ENCODE measurements around the gene FRMPD3. TPM values are rescaled to one million over a fixed set of nuclear protein-coding genes. Genes with fewer than 3 reads are reported as not detected.

FRMPD3 gene
- polyA plus RNA-seq, 2 of the 4 experiments (the other 2 are of a cell fraction), result 0.01 to 0.05 TPM

DNA sequence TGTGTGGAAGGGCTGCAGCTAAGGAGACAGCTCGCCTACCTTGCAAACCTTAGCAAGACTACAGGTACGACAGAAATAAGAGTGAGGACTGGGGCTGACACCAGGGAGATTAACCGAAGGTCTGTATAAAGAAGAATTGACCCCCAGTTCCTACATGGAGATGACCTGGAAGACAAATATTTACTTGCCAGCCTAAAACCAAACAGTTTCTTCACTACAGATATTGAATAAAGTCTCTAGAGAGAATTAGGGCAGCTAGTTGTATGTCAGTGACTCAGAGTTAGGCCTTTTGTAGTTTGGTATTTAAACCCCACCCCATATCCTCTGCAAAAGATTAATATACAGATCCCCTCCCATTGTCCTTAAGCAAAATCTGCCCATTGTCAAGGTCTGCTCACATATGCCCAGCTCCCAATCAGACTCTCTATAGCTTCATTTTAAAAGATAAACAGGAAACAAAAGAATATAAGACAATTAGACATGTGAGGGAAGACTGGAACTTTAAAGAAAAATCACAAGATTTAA lies 28.1 kb upstream of the FRMPD3 start:
- CTCF ChIA-PET, result no interaction called here

DNA sequence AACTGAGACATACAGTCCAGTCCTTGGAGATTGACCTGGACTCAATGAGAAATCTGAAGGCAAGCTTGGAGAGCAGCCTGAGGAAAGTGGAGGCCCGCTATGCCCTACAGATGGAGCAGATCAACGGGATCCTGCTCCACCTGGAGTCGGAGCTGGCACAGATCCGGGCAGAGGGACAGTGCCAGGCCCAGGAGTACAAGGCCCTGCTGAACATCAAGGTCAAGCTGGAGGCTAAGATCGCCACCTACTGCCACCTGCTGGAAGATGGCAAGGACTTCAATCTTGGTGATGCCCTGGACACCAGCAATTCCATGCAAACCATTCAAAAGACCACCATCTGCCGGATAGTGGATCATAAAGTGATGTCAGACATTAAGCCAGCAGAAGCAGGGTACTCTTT lies 20.4 kb upstream of the FRMPD3 start:
- H3K4me1 ChIP-seq, result no peaks in the 10 kb centered on the region
- TF ChIP-seq, protein P1, sequence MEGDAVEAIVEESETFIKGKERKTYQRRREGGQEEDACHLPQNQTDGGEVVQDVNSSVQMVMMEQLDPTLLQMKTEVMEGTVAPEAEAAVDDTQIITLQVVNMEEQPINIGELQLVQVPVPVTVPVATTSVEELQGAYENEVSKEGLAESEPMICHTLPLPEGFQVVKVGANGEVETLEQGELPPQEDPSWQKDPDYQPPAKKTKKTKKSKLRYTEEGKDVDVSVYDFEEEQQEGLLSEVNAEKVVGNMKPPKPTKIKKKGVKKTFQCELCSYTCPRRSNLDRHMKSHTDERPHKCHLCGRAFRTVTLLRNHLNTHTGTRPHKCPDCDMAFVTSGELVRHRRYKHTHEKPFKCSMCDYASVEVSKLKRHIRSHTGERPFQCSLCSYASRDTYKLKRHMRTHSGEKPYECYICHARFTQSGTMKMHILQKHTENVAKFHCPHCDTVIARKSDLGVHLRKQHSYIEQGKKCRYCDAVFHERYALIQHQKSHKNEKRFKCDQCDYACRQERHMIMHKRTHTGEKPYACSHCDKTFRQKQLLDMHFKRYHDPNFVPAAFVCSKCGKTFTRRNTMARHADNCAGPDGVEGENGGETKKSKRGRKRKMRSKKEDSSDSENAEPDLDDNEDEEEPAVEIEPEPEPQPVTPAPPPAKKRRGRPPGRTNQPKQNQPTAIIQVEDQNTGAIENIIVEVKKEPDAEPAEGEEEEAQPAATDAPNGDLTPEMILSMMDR (IDR thresholded peaks at IDR 0.05), result peak; percentile 28; the same call in 1 of the 3 replicates
- TF ChIP-seq HOXA7 (CRISPR knock-in tag; IDR thresholded peaks at IDR 0.05), result no peak
- no peak for TF ChIP-seq NR3C1 (IDR thresholded peaks at IDR 0.05)
- TF ChIP-seq, protein P2, sequence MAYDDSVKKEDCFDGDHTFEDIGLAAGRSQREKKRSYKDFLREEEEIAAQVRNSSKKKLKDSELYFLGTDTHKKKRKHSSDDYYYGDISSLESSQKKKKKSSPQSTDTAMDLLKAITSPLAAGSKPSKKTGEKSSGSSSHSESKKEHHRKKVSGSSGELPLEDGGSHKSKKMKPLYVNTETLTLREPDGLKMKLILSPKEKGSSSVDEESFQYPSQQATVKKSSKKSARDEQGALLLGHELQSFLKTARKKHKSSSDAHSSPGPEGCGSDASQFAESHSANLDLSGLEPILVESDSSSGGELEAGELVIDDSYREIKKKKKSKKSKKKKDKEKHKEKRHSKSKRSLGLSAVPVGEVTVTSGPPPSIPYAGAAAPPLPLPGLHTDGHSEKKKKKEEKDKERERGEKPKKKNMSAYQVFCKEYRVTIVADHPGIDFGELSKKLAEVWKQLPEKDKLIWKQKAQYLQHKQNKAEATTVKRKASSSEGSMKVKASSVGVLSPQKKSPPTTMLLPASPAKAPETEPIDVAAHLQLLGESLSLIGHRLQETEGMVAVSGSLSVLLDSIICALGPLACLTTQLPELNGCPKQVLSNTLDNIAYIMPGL (CRISPR knock-in tag; IDR thresholded peaks at IDR 0.05; ENCODE audit: borderline replicate concordance), result no peak
- TF ChIP-seq CBX2 (IDR thresholded peaks at IDR 0.05; ENCODE audit: borderline replicate concordance, low read depth), result no peak
- TF ChIP-seq SMC3 (IDR thresholded peaks at IDR 0.05), result peak; percentile 36
- TF ChIP-seq CEBPB (IDR thresholded peaks at IDR 0.05), result no peak
- TF ChIP-seq RAD21 (conservative IDR thresholded peaks at IDR 0.05 in 1 of 2, IDR thresholded peaks at IDR 0.05 in 1 of 2), result peak; percentile 37 to 52; a peak in 3 of 5 replicates
- TF ChIP-seq, protein P3, sequence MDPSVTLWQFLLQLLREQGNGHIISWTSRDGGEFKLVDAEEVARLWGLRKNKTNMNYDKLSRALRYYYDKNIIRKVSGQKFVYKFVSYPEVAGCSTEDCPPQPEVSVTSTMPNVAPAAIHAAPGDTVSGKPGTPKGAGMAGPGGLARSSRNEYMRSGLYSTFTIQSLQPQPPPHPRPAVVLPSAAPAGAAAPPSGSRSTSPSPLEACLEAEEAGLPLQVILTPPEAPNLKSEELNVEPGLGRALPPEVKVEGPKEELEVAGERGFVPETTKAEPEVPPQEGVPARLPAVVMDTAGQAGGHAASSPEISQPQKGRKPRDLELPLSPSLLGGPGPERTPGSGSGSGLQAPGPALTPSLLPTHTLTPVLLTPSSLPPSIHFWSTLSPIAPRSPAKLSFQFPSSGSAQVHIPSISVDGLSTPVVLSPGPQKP (IDR thresholded peaks at IDR 0.05; ENCODE audit: low read depth, low read length), result no peak
- TF ChIP-seq ZNF302 (CRISPR knock-in tag; IDR thresholded peaks at IDR 0.05), result no peak
- TF ChIP-seq CHD2 (IDR thresholded peaks at IDR 0.05; ENCODE audit: low read length, partially characterized antibody), result no peak
- TF ChIP-seq, protein P4, sequence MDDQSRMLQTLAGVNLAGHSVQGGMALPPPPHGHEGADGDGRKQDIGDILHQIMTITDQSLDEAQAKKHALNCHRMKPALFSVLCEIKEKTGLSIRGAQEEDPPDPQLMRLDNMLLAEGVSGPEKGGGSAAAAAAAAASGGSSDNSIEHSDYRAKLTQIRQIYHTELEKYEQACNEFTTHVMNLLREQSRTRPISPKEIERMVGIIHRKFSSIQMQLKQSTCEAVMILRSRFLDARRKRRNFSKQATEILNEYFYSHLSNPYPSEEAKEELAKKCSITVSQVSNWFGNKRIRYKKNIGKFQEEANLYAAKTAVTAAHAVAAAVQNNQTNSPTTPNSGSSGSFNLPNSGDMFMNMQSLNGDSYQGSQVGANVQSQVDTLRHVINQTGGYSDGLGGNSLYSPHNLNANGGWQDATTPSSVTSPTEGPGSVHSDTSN (IDR thresholded peaks at IDR 0.05), result no peak
- no peak for TF ChIP-seq CHD4 (IDR thresholded peaks at IDR 0.05; ENCODE audit: borderline replicate concordance)
- H3K9me3 ChIP-seq, result no peaks in the 10 kb centered on the region
- ATAC-seq, result no peak
- H3K4me2 ChIP-seq, result no peak overlapping the region
- POLR2A ChIA-PET, result no interaction called here
- no peak overlapping the region for H3K4me3 ChIP-seq
- FAIRE-seq, result peak; percentile 78
- peak in 1 of 2 experiments; percentile 61 for DNase-seq (ENCODE audit: low read depth in 1 of 2, low spot score in 1 of 2)
- H3K27ac ChIP-seq, result no peak overlapping the region
- CTCF ChIA-PET, result interaction anchor here (0.8 to 2.2 kb wide), 4 partner anchors 9 to 555 kb away, joined by 3 to 13 read pairs (median 4); no protein-coding TSS in a partner anchor
- 10% methylated on average over 6 of the region's 6 CpGs for WGBS (ENCODE audit: missing lambda C conversion rate)

More for the DNA sequence above, 28.1 kb upstream of the FRMPD3 start:
- ATAC-seq (no peak), DNase-seq (ENCODE audit: low read depth in 1 of 2, low spot score in 1 of 2) (no peak), FAIRE-seq (no peak)
- Histone ChIP-seq H3K27ac (no peak overlapping the region), H3K4me2 (no peak overlapping the region), H3K4me3 (no peak overlapping the region), H3K9me3 (no peaks in the 10 kb centered on the region), H3K4me1 (no peaks in the 10 kb centered on the region)
- POLR2A ChIA-PET, result no interaction called here
- TF ChIP-seq ESRRA (IDR thresholded peaks at IDR 0.05; ENCODE audit: borderline replicate concordance, low read length), result no peak
- no peak for TF ChIP-seq SREBF2 (IDR thresholded peaks at IDR 0.05)
- TF ChIP-seq TFCP2L1 (CRISPR knock-in tag; IDR thresholded peaks at IDR 0.05), result no peak
- TF ChIP-seq POLR2A (IDR thresholded peaks at IDR 0.05; ENCODE audit: low read length), result no peak
- TF ChIP-seq HOXB13 (CRISPR knock-in tag; IDR thresholded peaks at IDR 0.05; ENCODE audit: low read depth), result no peak
- TF ChIP-seq HOXA7 (CRISPR knock-in tag; IDR thresholded peaks at IDR 0.05), result no peak
- no peak for TF ChIP-seq FOXS1 (CRISPR knock-in tag; IDR thresholded peaks at IDR 0.05)
- no peak for TF ChIP-seq EHF (CRISPR knock-in tag; IDR thresholded peaks at IDR 0.05)
- TF ChIP-seq PHF8 (IDR thresholded peaks at IDR 0.05; ENCODE audit: borderline replicate concordance, low read depth), result no peak
- no peak for TF ChIP-seq TP53 (CRISPR knock-in tag; IDR thresholded peaks at IDR 0.05)
- TF ChIP-seq SMC3 (IDR thresholded peaks at IDR 0.05), result no peak
- 21% methylated on average over 3 of the region's 3 CpGs for WGBS (ENCODE audit: missing lambda C conversion rate)
